Naive thymus-derived CD8-positive, alpha-beta T cell (primary cell): ENCODE measurements around the gene GPR85. TPM values are rescaled to one million over a fixed set of nuclear protein-coding genes. Genes with fewer than 3 reads are reported as not detected.

Source experiments
- polyA plus RNA-seq, 3 donors: library from polyadenylated mRNA; unstranded; fragments of 300-500 nt; fragmentation: Illumina TruSeq; gene quantifications; one replicate each; pipeline ENCODE4 v1.2.3, GENCODE V29; 2021
- total RNA-seq, 8 experiments: library from RNA in 2 of 8; stranded (reverse) in 2 of 8; gene quantifications; one replicate each; pipeline ENCODE4 v1.2.3 and lab custom pipeline; 2021 to 2026

The GPR85 gene
- total and polyA plus RNA-seq, 5 experiments from 2014 or later, result 0.15 TPM; not detected in 4

Other genes starting within 250 kb of the GPR85 start
- 10 to 100 TPM; 14.9 to 18.9 TPM for gene SMIM30, start 31.7 kb upstream of the GPR85 start, total RNA-seq
- gene SMIM30, start 31.7 kb upstream of the GPR85 start, polyA plus RNA-seq, result 10 to 100 TPM; 36.7 to 56.3 (median 56.3) TPM